Suprapubic skin (tissue), 4 donors: ENCODE results near the gene CRCP. TPM values are rescaled to one million over a fixed set of nuclear protein-coding genes. Genes with fewer than 3 reads are reported as not detected.
"Not testable (repeated sequence)": the region's sequence is repeated elsewhere in the genome, so short reads cannot be mapped to it uniquely, and the experiment has no call there.

Experiments
- DNase-seq, 2 donors: peaks; one replicate each; pipeline ENCODE4 v3.0.0-alpha.2; 2019; ENCODE audit warnings: low spot score in 2 of 2
- H3K27ac ChIP-seq: fragments of 200-600 bp; sonication (generic); one replicate; pipeline ENCODE4 v1.5.1; 2019
- H3K27me3 ChIP-seq: fragments of 200-600 bp; sonication (generic); one replicate; pipeline ENCODE4 v1.5.1; 2019
- H3K36me3 ChIP-seq: fragments of 200-600 bp; sonication (generic); one replicate; pipeline ENCODE4 v1.5.1; 2019
- H3K4me1 ChIP-seq: fragments of 200-600 bp; sonication (generic); one replicate; pipeline ENCODE4 v1.5.1; 2019
- H3K4me3 ChIP-seq: fragments of 200-600 bp; sonication (generic); one replicate; pipeline ENCODE4 v1.5.1; 2019; ENCODE audit warnings: mild to moderate bottlenecking
- H3K9me3 ChIP-seq: fragments of 200-600 bp; sonication (generic); one replicate; pipeline ENCODE4 v1.5.1; 2019
- CTCF ChIP-seq, 2 donors: fragments of 200-600 bp in 1 of 2; fragments of 450-650 bp in 1 of 2; sonication (generic) in 1 of 2; IDR thresholded peaks; one replicate each; pipeline ENCODE4 v1.5.1; 2016 to 2019; ENCODE audit warnings: antibody characterized with exemption in 2 of 2, mild to moderate bottlenecking in 1 of 2, moderate library complexity in 1 of 2
- EP300 ChIP-seq: sonication (generic); formaldehyde crosslinking; IDR thresholded peaks from one replicate; pipeline ENCODE4 v1.6.1; 2017; ENCODE audit warnings: antibody characterized with exemption
- POLR2A ChIP-seq, 2 donors: fragments of 450-650 bp; IDR thresholded peaks; one replicate each; pipeline ENCODE4 v1.6.1; 2017; ENCODE audit warnings: antibody characterized with exemption in 2 of 2, mild to moderate bottlenecking in 2 of 2, moderate library complexity in 2 of 2
- POLR2AphosphoS5 ChIP-seq, 3 donors: sonication (generic); formaldehyde crosslinking; IDR thresholded peaks; one replicate each; pipeline ENCODE4 v1.6.1; 2017; ENCODE audit warnings: antibody characterized with exemption in 3 of 3
- WGBS: methylation state at CpG from one replicate; pipeline ENCODE4 v1.1.5; 2018; 5-methylcytosine and 5-hydroxymethylcytosine counted together
- total RNA-seq, 4 donors: library from RNA; depleted of rRNA; stranded (reverse); fragments of >200 nt; gene quantifications; one replicate each; pipeline ENCODE4 v1.1.0, GENCODE V29; 2016

The CRCP gene
- total RNA-seq, 4 donors from 2014 or later, result 33.8 to 67.2 (median 42.8) TPM

GRCh38 chr7:66100408-66101050, 14.1 kb upstream of the CRCP start:
- 52% methylated on average over 12 of the region's 12 CpGs for WGBS
- TF ChIP-seq EP300 (no peak), POLR2A (IDR thresholded peaks at IDR 0.05) (no peak), CTCF (IDR thresholded peaks at IDR 0.05) (no peak), POLR2AphosphoS5 (IDR thresholded peaks at IDR 0.05) (no peak)
- H3K9me3 ChIP-seq, result no peaks in the 10 kb centered on the region
- H3K4me1 ChIP-seq, result peaks cover 8% of the 10 kb centered on the region
- H3K27ac ChIP-seq, result peak overlapping the region; percentile 76
- H3K4me3 ChIP-seq, result peak overlapping the region; percentile 46
- no peaks in the 10 kb centered on the region for H3K27me3 ChIP-seq
- no peak for DNase-seq
- H3K36me3 ChIP-seq, result no peaks in the 10 kb centered on the region

GRCh38 chr7:66102168-66102567, 12.5 kb upstream of the CRCP start:
- not testable (repeated sequence) for H3K36me3 ChIP-seq, H3K9me3 ChIP-seq, H3K4me1 ChIP-seq, H3K27me3 ChIP-seq, H3K27ac ChIP-seq, DNase-seq, H3K4me3 ChIP-seq
- WGBS, result 97% methylated on average over 6 of the region's 6 CpGs

GRCh38 chr7:66103994-66104393, 10.7 kb upstream of the CRCP start:
- not testable (repeated sequence) for DNase-seq

GRCh38 chr7:66105263-66105748, 9.3 kb upstream of the CRCP start:
- TF ChIP-seq CTCF (IDR thresholded peaks at IDR 0.05) (no peak), EP300 (no peak), POLR2AphosphoS5 (IDR thresholded peaks at IDR 0.05) (no peak), POLR2A (IDR thresholded peaks at IDR 0.05) (no peak)
- DNase-seq, result no peak
- WGBS, result 97% methylated on average over 5 of the region's 5 CpGs

More at GRCh38 chr7:66103994-66104393, 10.7 kb upstream of the CRCP start:
- not testable (repeated sequence) for H3K27me3 ChIP-seq, H3K9me3 ChIP-seq, H3K27ac ChIP-seq, H3K4me1 ChIP-seq, H3K36me3 ChIP-seq, H3K4me3 ChIP-seq
- 97% methylated on average over 3 of the region's 3 CpGs for WGBS

GRCh38 chr7:66108410-66108809, 6.2 kb upstream of the CRCP start:
- not testable (repeated sequence) for H3K27ac ChIP-seq, H3K27me3 ChIP-seq, DNase-seq, H3K4me1 ChIP-seq, H3K36me3 ChIP-seq, H3K9me3 ChIP-seq, H3K4me3 ChIP-seq
- WGBS, result 84% methylated on average over 5 of the region's 5 CpGs

More at GRCh38 chr7:66105263-66105748, 9.3 kb upstream of the CRCP start:
- no peaks in the 10 kb centered on the region for H3K9me3 ChIP-seq
- H3K27me3 ChIP-seq, result no peaks in the 10 kb centered on the region
- H3K27ac ChIP-seq, result no peak overlapping the region
- no peak overlapping the region for H3K4me3 ChIP-seq
- H3K4me1 ChIP-seq, result peaks cover 4% of the 10 kb centered on the region
- no peaks in the 10 kb centered on the region for H3K36me3 ChIP-seq

- Histone ChIP-seq H3K27me3 (no peaks in the 10 kb centered on the region), H3K36me3 (no peaks in the 10 kb centered on the region), H3K27ac (no peak overlapping the region), H3K4me1 (peaks cover 12% of the 10 kb centered on the region), H3K9me3 (no peaks in the 10 kb centered on the region), H3K4me3 (no peak overlapping the region)
- TF ChIP-seq CTCF (IDR thresholded peaks at IDR 0.05), result no peak
- TF ChIP-seq POLR2AphosphoS5 (IDR thresholded peaks at IDR 0.05), result no peak
- no peak for TF ChIP-seq POLR2A (IDR thresholded peaks at IDR 0.05)
- TF ChIP-seq EP300, result no peak
- 76% methylated on average over 9 of the region's 9 CpGs for WGBS
- no peak for DNase-seq
Observed at GRCh38 chr7:66110856-66111255, 3.8 kb upstream of the CRCP start.

GRCh38 chr7:66116680-66117420, 2.2 kb downstream of the CRCP start:
- H3K27me3 ChIP-seq, DNase-seq, H3K36me3 ChIP-seq, H3K27ac ChIP-seq, H3K9me3 ChIP-seq, H3K4me3 ChIP-seq: not testable (repeated sequence)
- peaks cover 49% of the 10 kb centered on the region for H3K4me1 ChIP-seq
- 93% methylated on average over 12 of the region's 12 CpGs for WGBS
